Urothelium cell line (cell line): ENCODE results near the gene POM121.
"Not testable (repeated sequence)": the region's sequence is repeated elsewhere in the genome, so short reads cannot be mapped to it uniquely, and the experiment has no call there.

Source experiments
- DNase-seq: peaks from one replicate; pipeline ENCODE4 v3.0.0; 2011; ENCODE audit warnings: low spot score, mixed read lengths
- FAIRE-seq: peaks from 2 replicates; lab custom pipeline; 2011; peaks lifted over from hg19 to GRCh38; lab: Jason Lieb, UNC

POM121 gene

DNA sequence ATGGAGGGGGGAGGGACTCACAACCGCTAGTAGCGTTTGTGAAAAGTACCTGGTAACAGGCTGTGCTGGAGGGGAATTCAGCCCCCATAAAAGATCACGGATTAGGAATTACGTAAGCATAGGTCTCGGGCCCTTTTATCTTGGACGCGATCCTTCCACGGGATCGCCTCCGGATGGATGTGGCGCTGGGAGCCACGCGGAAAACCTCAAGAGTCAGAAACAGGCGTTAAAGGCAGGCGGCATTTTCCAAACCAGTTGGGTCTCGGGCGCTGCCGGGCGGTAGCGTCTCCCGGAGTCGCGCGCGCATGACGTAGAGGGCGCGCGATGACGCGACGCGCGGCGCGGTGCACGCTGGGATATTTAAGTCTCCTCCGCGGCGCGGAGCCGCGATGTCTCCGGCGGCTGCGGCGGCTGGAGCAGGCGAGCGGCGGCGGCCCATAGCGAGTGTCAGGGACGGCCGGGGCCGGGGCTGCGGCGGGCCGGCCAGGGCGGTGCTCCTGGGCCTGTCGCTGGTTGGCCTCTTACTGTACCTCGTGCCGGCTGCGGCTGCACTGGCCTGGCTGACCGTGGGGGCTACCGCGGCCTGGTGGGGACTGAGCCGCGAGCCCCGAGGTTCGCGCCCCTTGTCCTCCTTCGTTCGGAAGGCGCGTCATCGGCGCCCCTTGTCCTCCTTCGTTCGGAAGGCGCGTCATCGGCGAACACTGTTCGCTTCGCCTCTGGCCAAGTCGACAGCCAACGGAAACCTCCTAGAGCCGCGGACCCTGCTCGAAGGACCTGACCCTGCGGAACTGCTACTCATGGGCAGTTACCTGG is at the start of gene POM121:
POM121 (plus strand) TSS at position 363 of the 813 bp plus-strand sequence; CDS start at position 390, 27 bp downstream.
- peak; percentile 95 for DNase-seq
- FAIRE-seq = no peak

DNA sequence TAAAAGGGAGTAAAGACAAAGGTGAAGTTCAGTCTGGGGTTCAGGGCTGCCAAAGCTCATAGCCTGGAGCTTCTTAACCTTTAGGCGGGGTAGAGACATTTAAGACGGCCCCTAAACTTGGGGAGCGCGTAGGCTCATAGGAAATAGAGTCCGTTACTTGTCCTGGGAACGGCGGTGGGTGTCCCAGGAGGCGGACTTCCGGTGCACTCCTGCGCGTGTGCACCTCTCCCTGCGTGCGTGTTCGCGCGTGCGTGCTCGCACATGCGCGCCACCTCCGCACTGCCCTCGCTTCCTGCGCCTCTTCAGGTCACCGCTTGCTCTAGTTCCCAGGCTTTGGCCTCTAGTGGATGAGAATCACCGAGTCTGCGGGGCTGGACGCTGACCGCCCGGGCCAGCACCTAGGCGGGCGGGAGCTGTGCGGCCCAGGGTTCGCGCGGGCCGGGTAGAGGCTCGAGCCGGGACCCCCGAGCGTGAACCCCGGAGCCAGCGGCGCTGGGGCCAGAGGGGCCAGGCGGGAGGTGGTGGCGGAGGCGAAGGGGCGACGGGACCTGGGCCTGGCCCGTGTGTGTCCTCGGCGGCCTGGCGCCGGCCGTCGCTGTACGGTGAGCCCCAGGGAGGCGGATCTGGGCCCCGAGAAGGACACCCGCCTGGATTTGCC is 45.7 kb upstream of the POM121 start:
- FAIRE-seq = not testable (repeated sequence)
- DNase-seq = peak; percentile 79

DNA sequence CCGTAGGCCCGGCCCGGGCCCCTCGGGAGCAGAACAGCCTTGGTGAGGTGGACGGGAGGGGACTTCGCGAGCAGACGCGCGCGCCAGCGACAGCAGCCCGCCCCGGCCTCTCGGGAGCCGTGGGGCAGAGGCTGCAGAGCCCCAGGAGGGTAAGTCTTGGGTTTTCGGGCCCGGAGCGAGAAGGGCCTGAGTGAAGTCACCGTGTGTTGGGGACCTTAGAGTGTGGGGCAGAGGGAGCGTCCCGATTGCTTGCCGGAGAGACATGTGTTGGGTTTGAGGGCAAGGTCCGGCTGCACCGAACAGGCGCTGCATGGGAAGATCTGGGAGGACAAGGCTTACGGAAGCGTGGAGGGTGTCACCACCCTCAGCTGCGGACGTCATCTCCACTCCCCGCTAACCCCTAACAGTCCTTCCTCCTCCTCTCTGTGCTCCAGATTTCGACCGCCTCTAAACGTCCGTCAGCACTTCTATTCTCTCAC is 45.1 kb upstream of the POM121 start:
- DNase-seq = peak; percentile 16
- not testable (repeated sequence) for FAIRE-seq

DNA sequence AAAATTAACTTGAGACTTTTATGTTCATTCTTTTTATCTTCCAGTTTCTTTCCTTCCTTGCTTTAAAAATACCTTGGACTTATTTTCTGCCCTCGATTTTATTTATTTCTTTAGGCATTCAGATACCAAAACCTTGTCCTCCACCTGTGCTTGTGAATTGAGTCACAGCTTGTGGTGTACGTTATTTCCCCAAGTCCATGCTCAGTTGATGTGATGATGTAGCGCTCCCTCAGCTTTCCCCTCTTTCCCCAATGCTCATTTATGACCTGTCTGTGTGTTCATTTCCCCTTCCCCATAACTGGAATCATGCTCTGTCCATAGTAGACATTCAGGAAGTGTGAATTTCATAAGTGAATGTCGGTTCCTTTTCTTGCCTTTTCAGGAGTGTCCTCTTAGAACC is 33.1 kb upstream of the POM121 start:
- not testable (repeated sequence) for DNase-seq, FAIRE-seq

DNA sequence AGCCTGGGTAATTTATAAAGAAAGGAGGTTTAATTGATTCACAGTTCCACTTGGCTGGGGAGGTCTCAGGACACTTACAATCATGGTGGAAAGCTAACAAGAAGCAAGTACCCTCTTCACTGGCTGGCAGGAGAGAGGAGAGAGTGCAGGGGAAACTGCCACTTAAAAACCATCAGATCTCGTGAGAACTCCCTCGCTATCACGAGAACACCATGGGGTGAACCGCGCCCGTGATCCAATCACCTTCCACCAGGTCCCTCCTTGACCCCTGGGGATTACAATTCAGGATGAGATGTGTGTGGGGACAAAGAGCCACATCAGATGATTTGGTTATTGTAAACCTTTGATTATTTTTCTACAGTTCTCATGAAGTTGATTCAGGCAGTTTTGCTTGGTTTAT is 20.2 kb upstream of the POM121 start:
- not testable (repeated sequence) for FAIRE-seq, DNase-seq

DNA sequence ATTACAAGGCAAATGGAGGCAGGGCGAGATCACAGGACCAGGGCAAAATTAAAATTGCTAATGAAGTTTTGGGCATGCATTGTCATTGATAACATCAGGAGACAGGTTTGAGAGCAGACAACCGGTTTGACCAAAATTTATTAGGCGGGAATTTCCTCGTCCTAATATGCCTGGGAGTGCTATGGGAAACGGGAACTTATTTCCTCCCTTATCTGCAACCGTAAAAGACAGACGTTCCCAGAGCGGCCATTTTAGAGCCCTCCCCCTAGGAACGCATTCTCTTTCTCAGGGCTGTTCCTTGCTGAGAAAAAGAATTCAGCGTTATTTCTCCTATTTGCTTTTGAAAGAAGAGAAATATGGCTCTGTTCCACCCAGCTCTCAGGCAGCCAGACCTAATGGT is 16.5 kb upstream of the POM121 start:
- DNase-seq, FAIRE-seq: not testable (repeated sequence)

DNA sequence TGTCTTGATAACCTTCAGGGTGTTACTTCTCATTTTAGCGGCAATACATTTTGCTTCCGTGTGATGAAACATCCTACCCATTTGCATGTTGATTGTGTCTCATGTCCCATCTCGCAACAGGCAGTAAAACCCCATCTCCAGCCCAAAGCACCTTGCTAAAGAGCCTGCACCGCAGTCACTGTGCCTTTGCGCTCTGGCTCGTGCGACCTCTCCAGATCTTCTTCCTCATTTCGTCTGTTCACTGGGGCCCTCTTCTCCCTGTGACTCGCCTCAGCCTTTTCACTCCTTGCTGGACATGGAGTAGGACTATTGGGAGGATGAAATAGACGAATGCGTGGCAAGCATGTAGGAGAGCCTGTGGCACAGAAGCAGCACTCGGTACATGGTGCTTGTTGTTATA is 13.5 kb upstream of the POM121 start:
- DNase-seq = not testable (repeated sequence)

DNA sequence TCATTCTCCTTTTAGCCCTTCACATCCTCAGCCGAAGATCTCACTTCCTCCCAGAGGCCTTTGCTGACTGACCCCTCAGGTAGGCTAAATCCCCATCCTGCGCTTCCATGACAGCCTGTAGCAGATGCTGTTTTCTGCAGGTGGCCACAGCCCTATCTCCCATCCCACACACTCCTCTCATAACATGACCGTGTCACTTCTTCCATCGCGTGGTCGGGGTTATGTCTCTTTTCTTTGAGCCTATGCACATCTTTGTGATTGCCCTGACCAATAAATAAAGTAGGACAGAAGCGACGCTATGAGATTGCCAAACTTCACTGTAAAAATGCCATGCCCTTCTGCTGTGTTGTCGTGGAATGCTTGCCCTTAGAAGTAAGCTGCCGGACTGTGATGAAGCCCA is 11.1 kb upstream of the POM121 start:
- FAIRE-seq, DNase-seq: not testable (repeated sequence)

More for the DNA sequence above, 13.5 kb upstream of the POM121 start:
- not testable (repeated sequence) for FAIRE-seq

DNA sequence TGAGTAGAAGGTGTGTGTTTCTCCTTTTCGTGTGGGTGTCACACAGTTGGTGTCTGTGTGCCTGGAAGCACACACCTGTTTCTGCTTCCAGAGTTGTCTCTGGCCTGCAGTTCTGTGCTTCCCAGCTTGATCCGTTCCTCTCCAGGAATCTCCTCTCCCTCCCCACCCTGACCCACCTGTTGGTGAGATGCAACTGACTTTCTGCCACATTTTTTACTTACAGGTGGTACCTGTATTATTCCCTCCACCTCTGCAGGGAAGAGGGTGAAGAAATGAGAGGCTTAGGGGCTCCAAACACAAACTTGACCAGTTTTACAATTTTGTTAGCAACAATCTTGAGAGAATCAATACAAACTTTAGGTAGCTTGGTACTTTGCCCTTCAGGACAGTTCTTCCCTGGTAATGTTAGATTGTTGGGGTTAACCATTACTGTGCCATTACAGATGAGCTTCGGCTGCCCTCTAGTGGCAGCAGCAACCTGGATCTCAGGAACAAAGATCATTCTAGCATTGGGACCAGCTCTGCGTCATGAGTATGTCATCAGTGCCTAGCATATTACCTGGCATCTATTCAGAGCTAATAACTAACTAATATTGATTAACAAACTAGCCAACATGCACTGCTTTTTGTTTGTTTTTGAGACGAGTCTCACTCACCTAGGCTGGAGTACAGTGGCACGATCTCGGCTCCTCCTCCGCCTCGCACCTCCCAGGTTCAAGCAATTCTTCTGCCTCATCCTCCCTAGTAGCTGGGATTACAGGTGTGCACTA is 10.0 kb upstream of the POM121 start:
- not testable (repeated sequence) for FAIRE-seq
- peak; percentile 33 for DNase-seq

DNA sequence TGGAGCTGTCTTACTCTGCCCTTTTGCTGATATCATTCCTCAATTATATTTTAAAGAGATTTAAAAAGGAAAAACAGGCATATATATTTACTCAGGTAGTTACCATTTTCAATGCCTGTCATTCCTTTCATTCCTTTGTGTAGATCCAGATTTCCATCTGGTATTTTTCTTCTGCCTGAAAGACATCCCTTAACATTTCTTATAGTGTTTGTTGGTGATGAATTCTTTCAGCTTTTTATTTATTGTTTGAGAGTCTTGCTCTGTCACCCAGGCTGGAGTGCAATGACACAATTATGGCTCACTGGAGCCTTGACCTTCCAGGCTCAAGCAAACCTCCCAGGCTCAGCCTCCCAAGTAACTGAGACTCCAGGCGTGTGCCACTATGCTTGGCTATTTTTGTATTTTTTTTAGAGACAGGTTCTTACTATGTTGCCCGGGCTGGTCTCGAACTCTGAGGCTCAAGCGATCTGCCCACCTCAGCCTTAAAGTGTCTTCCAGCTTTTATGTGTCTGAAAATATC is 5.6 kb upstream of the POM121 start:
- FAIRE-seq (no peak), DNase-seq (no peak)

DNA sequence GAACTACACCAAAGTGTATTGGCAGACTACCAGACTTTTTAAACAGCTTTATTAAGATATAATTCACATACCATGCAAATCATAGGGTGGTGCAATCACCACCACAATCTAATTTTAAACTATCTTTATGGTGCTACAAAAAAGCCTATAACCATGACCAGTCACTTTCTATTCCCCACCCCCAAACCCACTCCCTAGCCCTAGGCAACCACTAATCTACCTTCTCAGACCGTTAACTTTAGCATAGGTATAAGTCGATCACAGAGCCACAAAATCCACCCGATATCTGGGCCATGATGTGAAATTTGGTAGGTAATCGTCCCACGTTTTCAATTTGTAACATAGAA is 536 bp upstream of the POM121 start:
- FAIRE-seq = no peak

DNA sequence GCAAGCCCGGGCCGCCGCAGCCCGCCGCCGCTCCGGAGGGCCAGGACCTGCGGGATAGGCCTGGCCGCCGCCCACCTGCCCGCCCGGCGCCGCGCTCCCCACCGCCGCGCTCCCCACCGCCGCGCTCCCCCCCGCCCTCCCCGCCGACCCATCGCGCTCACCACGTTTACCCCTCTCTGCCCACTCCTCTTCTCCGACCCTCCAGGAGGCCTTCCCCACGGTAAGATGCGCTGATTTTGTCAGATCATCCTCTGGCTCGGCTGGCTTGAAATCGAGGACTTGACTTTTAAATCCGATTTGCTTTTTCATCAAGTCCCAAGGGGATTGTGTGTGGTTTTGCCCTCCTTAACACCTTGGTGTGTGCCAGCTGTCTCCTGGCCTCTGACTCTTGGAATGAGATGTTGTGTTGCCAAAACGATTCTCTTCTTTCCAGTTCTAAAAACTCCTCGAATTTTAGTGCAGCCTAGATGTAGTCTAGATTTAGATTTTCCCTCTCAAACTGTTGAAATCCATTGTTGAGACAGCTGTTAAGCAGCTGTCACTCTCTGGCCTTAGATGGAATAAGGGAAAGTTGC is 738 bp downstream of the POM121 start:
- peak; percentile 18 for DNase-seq
- no peak for FAIRE-seq

More for the DNA sequence above, 536 bp upstream of the POM121 start:
- DNase-seq = no peak

DNA sequence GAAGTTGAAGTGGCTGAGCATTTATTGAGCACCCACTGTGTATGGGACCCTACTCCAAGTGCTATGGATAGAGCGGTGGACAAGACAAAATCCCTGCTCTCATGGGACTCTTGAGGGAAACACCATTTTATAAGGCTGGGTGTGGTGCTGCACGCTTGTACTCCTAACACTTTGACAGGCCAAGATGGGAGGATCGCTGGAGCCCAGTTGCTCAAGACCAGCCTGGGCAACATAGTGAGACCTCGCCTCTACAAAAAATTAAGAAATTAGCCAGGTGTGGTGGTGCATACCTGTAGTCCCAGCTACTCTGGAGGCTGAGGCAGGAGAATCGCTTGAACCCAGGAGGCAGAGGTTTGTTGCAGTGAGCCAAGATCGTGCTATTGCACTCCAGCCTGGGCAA is 2.9 kb downstream of the POM121 start:
- DNase-seq, FAIRE-seq: not testable (repeated sequence)

DNA sequence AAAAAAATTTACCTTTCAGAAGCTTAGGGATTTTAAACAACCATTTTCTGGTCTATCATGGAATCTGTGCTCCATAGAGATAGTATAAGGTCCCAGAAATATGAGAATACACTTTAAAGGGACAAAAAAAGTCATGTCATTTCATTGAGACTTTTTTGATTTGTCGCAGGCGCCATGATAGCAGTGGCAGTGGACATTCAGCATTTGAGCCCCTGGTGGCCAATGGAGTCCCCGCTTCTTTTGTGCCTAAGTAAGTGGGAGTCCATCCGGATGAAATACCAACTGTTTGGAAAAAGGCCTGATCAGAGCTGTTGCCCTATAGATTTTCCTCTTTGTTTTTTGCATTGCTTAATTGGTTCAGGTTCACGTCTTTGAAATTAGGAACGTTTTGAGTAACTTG is 3.3 kb downstream of the POM121 start:
- not testable (repeated sequence) for DNase-seq, FAIRE-seq

DNA sequence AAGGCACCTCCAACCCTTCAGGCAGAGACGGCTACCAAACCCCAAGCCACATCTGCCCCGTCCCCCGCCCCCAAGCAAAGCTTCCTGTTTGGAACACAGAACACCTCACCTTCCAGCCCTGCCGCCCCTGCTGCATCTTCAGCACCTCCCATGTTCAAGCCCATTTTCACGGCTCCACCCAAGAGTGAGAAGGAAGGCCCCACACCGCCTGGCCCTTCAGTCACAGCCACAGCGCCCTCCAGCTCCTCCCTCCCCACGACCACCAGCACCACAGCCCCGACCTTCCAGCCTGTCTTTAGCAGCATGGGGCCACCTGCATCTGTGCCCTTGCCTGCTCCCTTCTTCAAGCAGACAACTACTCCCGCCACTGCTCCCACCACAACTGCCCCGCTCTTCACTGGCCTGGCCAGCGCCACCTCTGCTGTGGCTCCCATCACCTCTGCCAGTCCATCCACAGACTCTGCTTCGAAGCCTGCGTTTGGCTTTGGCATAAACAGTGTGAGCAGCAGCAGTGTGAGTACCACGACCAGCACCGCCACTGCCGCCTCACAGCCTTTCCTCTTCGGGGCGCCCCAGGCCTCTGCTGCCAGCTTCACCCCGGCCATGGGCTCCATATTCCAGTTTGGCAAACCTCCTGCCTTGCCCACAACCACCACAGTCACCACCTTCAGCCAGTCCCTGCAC is 17.3 kb downstream of the POM121 start:
- not testable (repeated sequence) for FAIRE-seq, DNase-seq

DNA sequence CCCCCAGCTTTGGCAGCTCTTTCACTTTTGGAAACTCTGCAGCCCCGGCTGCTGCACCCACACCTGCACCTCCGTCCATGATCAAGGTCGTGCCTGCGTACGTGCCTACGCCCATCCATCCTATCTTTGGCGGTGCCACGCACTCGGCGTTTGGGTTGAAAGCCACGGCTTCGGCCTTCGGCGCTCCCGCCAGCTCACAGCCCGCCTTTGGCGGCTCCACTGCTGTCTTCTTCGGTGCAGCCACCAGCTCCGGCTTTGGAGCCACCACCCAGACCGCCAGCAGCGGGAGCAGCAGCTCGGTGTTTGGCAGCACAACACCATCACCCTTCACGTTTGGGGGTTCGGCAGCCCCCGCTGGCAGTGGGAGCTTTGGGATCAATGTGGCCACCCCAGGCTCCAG is 18.1 kb downstream of the POM121 start:
- FAIRE-seq, DNase-seq: not testable (repeated sequence)

DNA sequence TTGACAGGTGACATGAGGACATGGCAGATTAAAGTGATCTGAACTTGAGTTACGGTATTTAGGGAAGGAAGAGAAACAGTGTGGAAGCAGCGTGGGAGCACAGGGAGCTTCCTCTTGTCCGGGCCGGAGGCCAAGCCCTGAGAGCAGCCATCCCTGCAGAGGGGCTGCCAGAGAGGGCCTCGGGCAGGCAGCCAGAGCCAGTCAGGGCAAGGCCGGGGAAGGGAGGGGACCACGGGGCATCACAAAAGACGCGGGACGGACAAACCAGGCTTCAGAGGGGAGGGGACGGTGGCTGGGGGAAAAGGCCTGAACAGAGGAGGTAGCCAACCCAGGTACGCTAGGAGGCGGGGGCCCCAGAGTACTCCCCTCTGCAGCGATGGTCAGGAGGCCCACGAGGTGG is 20.0 kb downstream of the POM121 start:
- not testable (repeated sequence) for DNase-seq, FAIRE-seq

DNA sequence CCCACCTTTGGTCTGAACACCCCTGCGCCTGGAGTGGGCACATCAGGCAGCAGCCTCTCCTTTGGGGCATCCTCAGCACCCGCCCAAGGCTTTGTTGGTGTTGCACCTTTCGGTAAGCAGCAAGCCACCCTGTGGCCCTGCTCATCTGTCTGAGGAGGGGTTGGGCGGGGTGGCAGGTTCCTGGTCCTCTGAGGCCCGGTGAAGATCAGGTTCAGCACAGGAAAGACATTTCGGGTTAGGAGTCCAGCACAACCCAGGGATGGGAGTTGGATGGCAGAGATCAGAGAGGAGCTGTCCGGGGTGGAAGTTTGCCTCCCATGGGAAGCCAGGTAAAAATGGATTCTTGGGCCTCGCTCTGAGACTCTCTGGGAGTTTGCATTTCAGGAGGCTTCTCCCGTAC is 20.7 kb downstream of the POM121 start:
- DNase-seq, FAIRE-seq: not testable (repeated sequence)

DNA sequence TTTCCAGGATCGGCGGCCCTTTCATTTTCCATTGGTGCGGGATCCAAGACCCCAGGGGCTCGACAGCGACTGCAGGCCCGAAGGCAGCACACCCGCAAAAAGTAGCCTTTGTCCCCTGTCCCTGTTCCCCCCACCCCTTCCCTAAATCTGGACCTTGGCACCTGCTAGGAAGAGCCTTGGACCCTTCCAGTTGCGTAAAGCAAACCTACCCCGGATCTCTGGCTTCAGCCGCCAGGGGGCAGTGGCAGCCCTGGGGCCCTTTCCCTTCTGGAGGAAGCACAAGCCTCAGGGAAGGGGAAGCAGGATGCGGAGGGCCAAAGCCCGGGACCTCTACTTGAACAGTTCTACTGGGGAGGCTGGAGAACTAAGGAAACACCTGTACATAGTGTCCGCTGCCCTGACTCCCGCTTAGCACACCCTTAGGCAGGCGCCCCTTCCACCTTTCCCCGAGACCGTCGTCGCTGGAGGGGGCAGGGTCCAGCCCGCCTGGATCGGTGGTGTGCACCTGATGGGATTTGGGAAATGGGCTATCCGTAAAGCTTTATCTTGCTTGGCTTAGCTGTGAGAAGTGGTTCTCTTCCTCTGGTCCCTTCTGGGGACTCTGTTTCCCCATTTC is 21.3 kb downstream of the POM121 start:
- not testable (repeated sequence) for FAIRE-seq, DNase-seq
